Mucosa of descending colon (tissue), 3 donors: ENCODE measurements around the gene ZNF608. TPM values are rescaled to one million over a fixed set of nuclear protein-coding genes. Genes with fewer than 3 reads are reported as not detected.

ENCODE experiments used
- ATAC-seq: fragments of 200-7000 bp; cut with Tn5 transposase; one replicate; pipeline ENCODE4 v1.9.1; 2020; ENCODE audit warnings: mild to moderate bottlenecking, moderate library complexity
- DNase-seq, 3 donors: peaks; one replicate each; pipeline ENCODE4 v3.0.0-alpha.2; 2020
- H3K36me3 ChIP-seq: fragments of 200-600 bp; one replicate; pipeline ENCODE4 v1.8.0; 2021; ENCODE audit warnings: low read depth, mild to moderate bottlenecking
- H3K4me1 ChIP-seq: fragments of 200-600 bp; one replicate; pipeline ENCODE4 v1.8.0; 2021; ENCODE audit warnings: low read depth, mild to moderate bottlenecking
- H3K4me3 ChIP-seq: fragments of 200-600 bp; one replicate; pipeline ENCODE4 v1.8.0; 2021; ENCODE audit warnings: mild to moderate bottlenecking
- H3K9me3 ChIP-seq: fragments of 200-600 bp; one replicate; pipeline ENCODE4 v1.8.0; 2021; ENCODE audit warnings: mild to moderate bottlenecking
- CTCF ChIP-seq: fragments of 200-600 bp; IDR thresholded peaks from one replicate; pipeline ENCODE4 v1.8.0; 2022; ENCODE audit warnings: antibody characterized with exemption, mild to moderate bottlenecking
- intact Hi-C, 2 donors: fragments of 100-400 bp; cut with DNase I in 1 of 2; cut with micrococcal nuclease in 1 of 2; formaldehyde crosslinking; loops; one replicate each; pipeline versions ENCODE4 v1.11.0 to v1.11.1; 2022; cut with DNase I, micrococcal nuclease
- total RNA-seq, 3 donors: library from RNA; stranded (reverse); fragmentation: NEBNext Ultra II Directional in 2 of 3; extraction: Animal tissue kit (Norgen Biotek cat#: 25700) in 2 of 3; gene quantifications; one replicate each; pipeline versions ENCODE4 v1.2.1 to v1.2.4, GENCODE V29; 2021 to 2023
- donor health status: DM: no; HTN: no; CAD: no; lungs with moderate emphysema.
- donor health status: DM: no; HTN: no; CAD: no.
- donor health status: DM: no; HTN: yes; CAD: no.

The ZNF608 gene
- total RNA-seq, 3 donors from 2014 or later: 19.7 to 32.3 (median 27.2) TPM

DNA sequence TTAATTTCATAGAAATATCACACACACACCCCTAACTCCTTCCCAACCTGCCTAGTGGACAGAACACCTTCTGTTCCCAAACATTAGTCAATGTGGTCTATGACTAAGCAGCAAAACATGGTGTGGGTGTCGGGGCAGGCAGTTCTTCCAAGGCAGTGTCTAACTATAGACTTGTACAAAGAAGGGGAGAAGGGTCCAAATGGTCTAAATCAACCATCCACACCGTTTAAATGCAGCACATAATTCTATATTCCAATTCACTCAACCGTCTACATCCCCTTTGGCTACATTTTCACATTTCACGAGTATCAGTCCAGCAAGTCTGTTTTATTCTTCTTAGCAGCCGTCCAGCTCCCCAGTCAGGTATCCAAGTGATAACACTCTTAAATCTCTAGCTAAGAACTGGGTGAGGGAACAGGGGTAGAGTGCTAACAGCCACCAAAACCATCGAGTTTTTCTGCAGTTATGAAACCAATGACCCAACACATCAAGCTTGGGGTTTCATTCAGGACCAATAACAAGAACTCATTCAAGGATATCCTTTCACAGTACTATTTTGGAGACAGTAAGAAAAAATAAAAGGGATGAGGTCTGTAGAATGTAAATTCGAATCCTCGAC lies 3.3 kb downstream of the ZNF608 start:
- no peak for TF ChIP-seq CTCF
- intact Hi-C loops: loop anchor here (5.0 to 10.0 kb wide), 4 partner anchors 41 to 282 kb away; no protein-coding TSS in a partner anchor
- Histone ChIP-seq H3K9me3 (no peaks in the 10 kb centered on the region), H3K4me1 (peaks cover 44% of the 10 kb centered on the region), H3K4me3 (peak overlapping the region; percentile 33), H3K36me3 (no peaks in the 10 kb centered on the region)
- ATAC-seq: peak; percentile 22
- no peak for DNase-seq

- Histone ChIP-seq H3K4me1 (peaks cover 47% of the 10 kb centered on the region), H3K4me3 (no peak overlapping the region), H3K36me3 (no peaks in the 10 kb centered on the region), H3K9me3 (no peaks in the 10 kb centered on the region)
- no peak for TF ChIP-seq CTCF
- ATAC-seq: no peak
- intact Hi-C loops: loop anchor here (5.0 to 10.0 kb wide), 4 partner anchors 40 to 282 kb away; no protein-coding TSS in a partner anchor
- DNase-seq: no peak
Measured at GRCh38 chr5:124742521-124742920, 3.9 kb downstream of the ZNF608 start.

DNA sequence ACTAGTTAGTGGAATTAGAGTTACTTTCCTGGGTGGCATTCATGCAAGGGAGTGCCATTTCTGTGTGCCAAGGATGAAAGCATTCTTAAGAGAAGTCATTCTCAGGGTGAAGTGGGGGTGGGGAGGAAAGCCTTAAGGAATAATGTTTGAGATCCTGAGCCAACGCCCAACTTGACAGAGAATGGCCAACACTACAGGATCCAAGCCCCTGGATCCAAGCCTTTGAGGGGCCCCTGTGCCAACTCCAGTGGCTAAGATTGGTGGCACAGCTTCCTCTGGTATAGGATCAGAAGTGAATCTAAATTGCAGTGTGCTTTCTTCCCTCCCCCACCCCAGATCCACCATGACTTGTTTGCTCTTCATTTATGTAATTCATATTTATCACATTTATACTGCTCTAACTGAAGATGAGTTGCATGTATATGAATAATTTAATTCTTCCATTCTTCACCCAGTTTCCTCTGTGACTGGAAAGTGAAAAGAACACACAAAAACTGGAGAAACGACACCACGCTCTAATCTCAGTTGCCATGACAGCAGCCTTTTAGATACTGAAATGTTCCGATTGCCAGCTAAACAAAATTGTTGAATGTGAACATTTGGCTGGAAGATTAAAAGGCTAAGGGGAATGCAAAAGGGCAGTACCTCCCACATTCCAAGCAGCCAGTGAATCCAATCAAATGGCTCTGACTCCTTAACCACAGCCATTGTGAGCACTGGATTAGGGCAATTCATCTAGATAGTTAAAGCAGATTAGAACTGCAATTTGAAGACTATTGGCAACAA lies 4.5 kb downstream of the ZNF608 start:
- Histone ChIP-seq H3K9me3 (no peaks in the 10 kb centered on the region), H3K4me1 (peaks cover 47% of the 10 kb centered on the region), H3K36me3 (no peaks in the 10 kb centered on the region), H3K4me3 (no peak overlapping the region)
- ATAC-seq (peak; percentile 72), DNase-seq (peak in 1 of 3 donors; percentile 70)
- intact Hi-C loops: loop anchor here (5.0 to 10.0 kb wide), 4 partner anchors 40 to 283 kb away; no protein-coding TSS in a partner anchor
- no peak for TF ChIP-seq CTCF

- DNase-seq (no peak), ATAC-seq (no peak)
- intact Hi-C loops: loop anchor here (5.0 to 10.0 kb wide), 4 partner anchors 39 to 284 kb away; no protein-coding TSS in a partner anchor
- Histone ChIP-seq H3K36me3 (no peaks in the 10 kb centered on the region), H3K9me3 (no peaks in the 10 kb centered on the region), H3K4me1 (peaks cover 49% of the 10 kb centered on the region), H3K4me3 (no peak overlapping the region)
- TF ChIP-seq CTCF: no peak
Measured at GRCh38 chr5:124740991-124741583, 5.4 kb downstream of the ZNF608 start.

- intact Hi-C loops: loop anchor here (5.0 to 10.0 kb wide), 4 partner anchors 38 to 285 kb away; no protein-coding TSS in a partner anchor
- Histone ChIP-seq H3K4me3 (no peak overlapping the region), H3K4me1 (peaks cover 49% of the 10 kb centered on the region), H3K36me3 (no peaks in the 10 kb centered on the region), H3K9me3 (no peaks in the 10 kb centered on the region)
- no peak for ATAC-seq
- DNase-seq: no peak
- TF ChIP-seq CTCF: no peak
Measured at GRCh38 chr5:124740071-124740470, 6.4 kb downstream of the ZNF608 start.
